ENCODE results near the gene HEXD. TPM values are rescaled to one million over a fixed set of nuclear protein-coding genes. Genes with fewer than 3 reads are reported as not detected.

The HEXD gene
- total and polyA plus RNA-seq, 2 of the 8 experiments (the other 6 are each of a cell fraction or from before 2014, with no cell fraction given) = 20.6 to 21.8 TPM

GRCh38 chr17:82402865-82403264 is 15.3 kb upstream of the HEXD start (continued):
- TF ChIP-seq, protein P1, sequence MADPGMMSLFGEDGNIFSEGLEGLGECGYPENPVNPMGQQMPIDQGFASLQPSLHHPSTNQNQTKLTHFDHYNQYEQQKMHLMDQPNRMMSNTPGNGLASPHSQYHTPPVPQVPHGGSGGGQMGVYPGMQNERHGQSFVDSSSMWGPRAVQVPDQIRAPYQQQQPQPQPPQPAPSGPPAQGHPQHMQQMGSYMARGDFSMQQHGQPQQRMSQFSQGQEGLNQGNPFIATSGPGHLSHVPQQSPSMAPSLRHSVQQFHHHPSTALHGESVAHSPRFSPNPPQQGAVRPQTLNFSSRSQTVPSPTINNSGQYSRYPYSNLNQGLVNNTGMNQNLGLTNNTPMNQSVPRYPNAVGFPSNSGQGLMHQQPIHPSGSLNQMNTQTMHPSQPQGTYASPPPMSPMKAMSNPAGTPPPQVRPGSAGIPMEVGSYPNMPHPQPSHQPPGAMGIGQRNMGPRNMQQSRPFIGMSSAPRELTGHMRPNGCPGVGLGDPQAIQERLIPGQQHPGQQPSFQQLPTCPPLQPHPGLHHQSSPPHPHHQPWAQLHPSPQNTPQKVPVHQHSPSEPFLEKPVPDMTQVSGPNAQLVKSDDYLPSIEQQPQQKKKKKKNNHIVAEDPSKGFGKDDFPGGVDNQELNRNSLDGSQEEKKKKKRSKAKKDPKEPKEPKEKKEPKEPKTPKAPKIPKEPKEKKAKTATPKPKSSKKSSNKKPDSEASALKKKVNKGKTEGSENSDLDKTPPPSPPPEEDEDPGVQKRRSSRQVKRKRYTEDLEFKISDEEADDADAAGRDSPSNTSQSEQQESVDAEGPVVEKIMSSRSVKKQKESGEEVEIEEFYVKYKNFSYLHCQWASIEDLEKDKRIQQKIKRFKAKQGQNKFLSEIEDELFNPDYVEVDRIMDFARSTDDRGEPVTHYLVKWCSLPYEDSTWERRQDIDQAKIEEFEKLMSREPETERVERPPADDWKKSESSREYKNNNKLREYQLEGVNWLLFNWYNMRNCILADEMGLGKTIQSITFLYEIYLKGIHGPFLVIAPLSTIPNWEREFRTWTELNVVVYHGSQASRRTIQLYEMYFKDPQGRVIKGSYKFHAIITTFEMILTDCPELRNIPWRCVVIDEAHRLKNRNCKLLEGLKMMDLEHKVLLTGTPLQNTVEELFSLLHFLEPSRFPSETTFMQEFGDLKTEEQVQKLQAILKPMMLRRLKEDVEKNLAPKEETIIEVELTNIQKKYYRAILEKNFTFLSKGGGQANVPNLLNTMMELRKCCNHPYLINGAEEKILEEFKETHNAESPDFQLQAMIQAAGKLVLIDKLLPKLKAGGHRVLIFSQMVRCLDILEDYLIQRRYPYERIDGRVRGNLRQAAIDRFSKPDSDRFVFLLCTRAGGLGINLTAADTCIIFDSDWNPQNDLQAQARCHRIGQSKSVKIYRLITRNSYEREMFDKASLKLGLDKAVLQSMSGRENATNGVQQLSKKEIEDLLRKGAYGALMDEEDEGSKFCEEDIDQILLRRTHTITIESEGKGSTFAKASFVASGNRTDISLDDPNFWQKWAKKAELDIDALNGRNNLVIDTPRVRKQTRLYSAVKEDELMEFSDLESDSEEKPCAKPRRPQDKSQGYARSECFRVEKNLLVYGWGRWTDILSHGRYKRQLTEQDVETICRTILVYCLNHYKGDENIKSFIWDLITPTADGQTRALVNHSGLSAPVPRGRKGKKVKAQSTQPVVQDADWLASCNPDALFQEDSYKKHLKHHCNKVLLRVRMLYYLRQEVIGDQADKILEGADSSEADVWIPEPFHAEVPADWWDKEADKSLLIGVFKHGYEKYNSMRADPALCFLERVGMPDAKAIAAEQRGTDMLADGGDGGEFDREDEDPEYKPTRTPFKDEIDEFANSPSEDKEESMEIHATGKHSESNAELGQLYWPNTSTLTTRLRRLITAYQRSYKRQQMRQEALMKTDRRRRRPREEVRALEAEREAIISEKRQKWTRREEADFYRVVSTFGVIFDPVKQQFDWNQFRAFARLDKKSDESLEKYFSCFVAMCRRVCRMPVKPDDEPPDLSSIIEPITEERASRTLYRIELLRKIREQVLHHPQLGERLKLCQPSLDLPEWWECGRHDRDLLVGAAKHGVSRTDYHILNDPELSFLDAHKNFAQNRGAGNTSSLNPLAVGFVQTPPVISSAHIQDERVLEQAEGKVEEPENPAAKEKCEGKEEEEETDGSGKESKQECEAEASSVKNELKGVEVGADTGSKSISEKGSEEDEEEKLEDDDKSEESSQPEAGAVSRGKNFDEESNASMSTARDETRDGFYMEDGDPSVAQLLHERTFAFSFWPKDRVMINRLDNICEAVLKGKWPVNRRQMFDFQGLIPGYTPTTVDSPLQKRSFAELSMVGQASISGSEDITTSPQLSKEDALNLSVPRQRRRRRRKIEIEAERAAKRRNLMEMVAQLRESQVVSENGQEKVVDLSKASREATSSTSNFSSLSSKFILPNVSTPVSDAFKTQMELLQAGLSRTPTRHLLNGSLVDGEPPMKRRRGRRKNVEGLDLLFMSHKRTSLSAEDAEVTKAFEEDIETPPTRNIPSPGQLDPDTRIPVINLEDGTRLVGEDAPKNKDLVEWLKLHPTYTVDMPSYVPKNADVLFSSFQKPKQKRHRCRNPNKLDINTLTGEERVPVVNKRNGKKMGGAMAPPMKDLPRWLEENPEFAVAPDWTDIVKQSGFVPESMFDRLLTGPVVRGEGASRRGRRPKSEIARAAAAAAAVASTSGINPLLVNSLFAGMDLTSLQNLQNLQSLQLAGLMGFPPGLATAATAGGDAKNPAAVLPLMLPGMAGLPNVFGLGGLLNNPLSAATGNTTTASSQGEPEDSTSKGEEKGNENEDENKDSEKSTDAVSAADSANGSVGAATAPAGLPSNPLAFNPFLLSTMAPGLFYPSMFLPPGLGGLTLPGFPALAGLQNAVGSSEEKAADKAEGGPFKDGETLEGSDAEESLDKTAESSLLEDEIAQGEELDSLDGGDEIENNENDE (IDR thresholded peaks at IDR 0.05; ENCODE audit: insufficient replicate concordance, low read length) = no peak
- no peak for TF ChIP-seq SP1 (IDR thresholded peaks at IDR 0.05; ENCODE audit: low read depth, low read length)
- TF ChIP-seq KDM5A (IDR thresholded peaks at IDR 0.05; ENCODE audit: low read length) = no peak
- no peak for TF ChIP-seq RXRA (IDR thresholded peaks at IDR 0.05; ENCODE audit: insufficient read depth, low read depth, low read length)
- no peak for TF ChIP-seq CBX8 (IDR thresholded peaks at IDR 0.05; ENCODE audit: borderline replicate concordance, low read depth, low read length)
- TF ChIP-seq JUN (IDR thresholded peaks at IDR 0.05; ENCODE audit: low read depth, low read length) = no peak
- TF ChIP-seq SIX5 (IDR thresholded peaks at IDR 0.05; ENCODE audit: low read depth, low read length) = no peak
- no peak for TF ChIP-seq RAD21 (IDR thresholded peaks at IDR 0.05 in 1 of 2, conservative IDR thresholded peaks at IDR 0.05 in 1 of 2; ENCODE audit: low read depth in 2 of 2, low read length in 2 of 2)
- no peak for TF ChIP-seq HDAC2 (IDR thresholded peaks at IDR 0.05; ENCODE audit: borderline replicate concordance in 1 of 2, low read depth in 2 of 2, low read length in 2 of 2)
- TF ChIP-seq, protein P2, sequence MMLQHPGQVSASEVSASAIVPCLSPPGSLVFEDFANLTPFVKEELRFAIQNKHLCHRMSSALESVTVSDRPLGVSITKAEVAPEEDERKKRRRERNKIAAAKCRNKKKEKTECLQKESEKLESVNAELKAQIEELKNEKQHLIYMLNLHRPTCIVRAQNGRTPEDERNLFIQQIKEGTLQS (IDR thresholded peaks at IDR 0.05; ENCODE audit: insufficient read depth, low read depth, low read length) = no peak
- no peak for TF ChIP-seq JUND (IDR thresholded peaks at IDR 0.05; ENCODE audit: low read length)
